GM21526 (cell line): Measurements from ENCODE around the gene ZNRF3.
"Not testable (repeated sequence)": the region's sequence is repeated elsewhere in the genome, so short reads cannot be mapped to it uniquely, and the experiment has no call there.

Experiments
- ATAC-seq: cut with Tn5 transposase; IDR thresholded peaks from one replicate; pipeline ENCODE4 v1.9.1; 2021; ENCODE audit warnings: moderate library complexity; ENCODE audit not compliant: unreplicated experiment, low FRiP score

Gene ZNRF3

DNA sequence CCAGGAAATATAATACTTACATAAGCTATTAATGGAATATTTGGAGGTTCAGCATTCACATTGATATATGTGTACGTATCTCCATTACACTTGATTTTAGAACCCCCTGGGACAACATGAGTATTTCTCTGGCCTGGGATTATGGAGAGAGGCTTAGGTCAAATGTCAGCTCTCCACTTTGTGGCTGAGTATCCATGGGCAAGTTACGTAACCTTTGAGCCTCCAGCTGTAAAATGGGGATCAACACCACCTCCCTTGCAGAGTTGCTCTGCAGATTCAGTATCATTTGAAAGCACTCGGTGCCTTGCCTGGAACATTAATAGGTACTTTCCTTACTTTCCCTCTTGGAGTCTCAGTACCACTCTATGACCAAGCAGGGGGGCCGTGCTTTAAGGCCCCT, 145.1 kb downstream of the ZNRF3 start:
- ATAC-seq, result no peak

DNA sequence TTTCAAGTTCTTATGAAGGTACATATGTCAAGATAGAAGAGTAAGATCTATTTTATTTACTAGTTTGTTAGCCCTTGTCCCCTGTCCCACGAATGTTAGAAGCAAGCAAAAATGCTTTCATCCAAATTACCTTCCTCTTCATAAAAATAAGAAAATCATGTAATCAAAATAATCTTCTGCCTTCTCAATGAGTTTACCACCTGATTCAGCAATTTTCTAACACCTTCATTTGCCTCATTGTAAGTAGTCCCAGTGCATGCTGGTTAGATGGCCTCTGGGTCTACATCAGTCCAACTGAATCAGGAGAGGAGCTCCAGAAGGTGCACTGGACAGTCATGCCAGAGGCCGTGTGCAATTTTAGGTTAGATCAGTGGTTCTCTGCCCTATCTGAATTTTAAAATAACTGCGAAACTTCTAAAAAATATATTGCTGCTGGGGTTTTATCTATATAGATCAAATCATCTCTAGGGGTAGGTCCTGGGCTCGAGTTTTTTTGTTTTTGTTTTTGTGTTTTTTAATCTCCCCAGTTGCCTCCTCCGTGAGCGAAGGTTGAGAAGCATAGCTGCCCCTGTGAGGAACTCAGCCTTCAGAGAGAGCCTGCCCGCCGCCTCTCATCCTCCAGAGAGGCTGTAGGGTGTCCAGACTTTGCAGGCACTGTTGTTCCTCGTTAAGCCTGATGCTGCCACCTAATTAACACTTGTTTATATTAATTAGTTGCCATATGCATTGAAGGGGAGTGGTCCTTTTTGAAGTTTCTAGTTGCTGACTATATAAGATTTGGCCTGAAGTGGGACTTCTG, 146.0 kb downstream of the ZNRF3 start:
- ATAC-seq, result no peak

DNA sequence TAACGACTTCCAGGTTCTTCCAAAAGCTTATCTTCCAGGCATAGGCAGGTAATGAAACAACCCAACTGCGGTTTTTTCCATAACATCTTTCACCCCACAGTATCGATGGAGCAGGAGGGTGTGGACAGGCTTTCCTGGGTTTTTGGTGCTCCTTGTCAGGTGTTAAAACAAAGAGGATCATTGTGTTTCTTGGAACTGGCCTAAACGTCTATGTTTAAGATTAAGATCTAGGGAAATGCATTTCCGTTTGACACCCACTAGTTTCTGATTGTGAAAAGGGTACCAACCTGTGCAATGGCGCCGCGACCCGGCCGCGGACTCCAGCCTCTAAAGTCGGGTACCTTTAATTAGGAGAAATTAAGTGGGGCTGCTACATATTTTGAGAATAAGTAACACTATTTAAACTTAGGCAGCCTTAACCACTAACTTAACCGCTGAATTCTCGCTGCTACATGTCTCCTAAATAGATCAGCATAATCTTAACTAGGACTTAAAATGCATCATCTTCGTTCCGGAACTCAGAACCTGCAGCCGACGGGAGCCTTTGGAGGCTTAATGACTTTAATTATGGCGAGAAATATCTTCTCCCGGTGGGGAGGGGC, 146.7 kb downstream of the ZNRF3 start:
- no peak for ATAC-seq

DNA sequence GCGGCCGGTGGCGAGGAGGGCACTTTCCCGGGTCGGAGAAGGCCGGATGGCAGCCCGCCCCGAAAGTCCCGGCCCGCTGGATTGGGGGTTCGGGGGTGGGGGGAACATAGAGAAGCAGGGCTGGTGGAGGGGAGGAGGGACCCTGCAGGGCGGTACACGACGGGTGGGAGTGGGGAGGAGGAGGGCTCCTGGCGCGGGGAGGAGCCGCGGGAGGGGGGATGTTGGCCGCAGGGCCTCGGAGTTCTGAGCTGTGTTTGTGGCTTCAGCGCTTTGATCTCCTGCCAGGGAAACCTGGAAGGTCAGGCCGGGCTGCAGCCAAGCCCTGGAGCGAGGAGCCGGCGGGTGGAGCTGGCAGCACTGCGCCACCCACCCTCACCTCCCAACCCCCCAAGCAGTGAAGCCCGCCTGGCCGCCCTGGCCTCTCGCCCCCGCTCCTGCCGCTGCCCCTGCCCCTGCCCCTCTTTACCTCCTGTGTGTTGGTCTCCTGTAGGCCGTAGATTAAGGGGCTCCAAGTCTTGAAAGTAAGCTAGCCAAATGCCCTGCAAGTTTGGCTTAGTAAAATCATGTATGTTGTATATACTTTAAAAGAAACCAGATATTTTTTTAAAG, 147.3 kb downstream of the ZNRF3 start:
- ATAC-seq, result no peak

DNA sequence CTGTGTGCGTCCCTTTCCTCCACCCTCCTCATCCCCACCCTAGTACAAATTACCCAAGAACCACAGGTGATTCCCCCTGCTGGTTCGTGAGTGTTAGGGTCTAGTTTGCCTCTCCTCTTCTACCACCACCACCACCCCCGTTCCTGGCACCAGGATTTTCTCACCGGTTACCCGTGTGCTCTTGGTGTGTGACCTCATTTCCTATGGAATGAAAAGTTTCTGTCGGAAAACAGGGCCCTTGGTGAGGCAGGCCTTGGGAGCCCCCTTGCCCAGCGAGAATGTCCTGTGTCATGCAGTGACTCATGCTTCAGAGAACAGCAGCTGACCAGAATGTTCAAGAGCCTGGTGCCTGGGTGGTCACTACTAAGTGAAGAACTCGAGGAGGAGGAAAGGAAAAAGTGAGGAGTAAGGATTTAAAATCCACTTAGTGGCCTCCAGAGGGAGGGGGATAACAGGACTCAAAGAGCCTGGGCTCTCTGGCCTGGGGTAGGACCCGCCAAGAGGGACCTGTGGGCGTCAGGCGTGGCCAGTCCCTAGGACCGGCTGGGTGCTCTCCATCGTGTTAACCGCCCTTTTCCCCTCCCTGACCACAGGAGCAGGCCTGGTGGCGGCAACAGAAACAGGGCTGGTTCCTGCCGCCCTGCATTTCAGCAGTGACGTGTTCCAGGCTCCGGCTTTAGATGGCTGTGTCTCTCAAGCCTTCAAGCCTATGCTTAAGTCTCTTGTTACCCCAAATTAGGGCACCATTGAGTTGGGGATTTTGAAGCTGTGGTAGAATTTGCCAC, 148.0 kb downstream of the ZNRF3 start:
- ATAC-seq, result no peak

DNA sequence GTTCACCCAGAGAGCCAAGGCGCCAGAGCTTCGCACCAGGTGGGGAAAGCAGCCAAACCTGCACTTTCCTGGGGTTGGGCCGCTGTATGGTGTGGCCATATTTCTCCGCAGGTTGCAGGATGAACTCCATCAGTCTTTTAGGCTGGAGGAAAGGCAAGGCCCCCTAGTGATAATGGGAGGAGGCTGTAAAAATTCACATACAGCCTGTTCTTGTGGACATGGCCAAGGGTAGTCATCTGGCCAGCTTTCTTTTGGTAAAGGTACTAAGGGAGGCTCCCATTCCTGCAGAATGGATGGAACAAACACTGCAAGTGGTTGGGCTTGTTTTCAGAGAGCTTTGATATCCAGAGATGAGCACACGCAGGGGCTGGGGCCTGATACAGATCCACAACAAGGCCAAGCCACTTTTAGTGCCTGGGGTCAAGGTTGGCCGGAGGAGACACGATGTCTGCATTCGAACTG, 148.7 kb downstream of the ZNRF3 start:
- no peak for ATAC-seq

DNA sequence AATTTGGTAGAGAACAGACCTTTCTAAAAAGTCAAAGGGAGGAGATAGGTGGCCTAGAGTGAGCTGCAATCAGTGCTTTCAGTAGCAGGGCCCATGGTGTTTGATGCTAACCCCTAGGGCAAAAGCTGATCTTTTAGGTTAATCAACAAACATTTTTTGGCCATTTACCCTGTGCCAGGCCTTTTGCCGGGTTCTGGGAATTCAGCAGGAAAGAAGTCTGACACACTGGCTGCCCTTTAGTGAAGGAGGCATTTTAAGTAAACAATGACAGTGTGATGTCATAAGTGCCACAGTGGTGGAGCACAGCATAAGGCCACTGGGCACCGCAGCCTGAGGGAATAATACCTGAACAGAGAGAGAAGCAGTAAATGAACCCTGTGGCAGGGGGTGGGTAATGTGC, 149.2 kb downstream of the ZNRF3 start:
- no peak for ATAC-seq

DNA sequence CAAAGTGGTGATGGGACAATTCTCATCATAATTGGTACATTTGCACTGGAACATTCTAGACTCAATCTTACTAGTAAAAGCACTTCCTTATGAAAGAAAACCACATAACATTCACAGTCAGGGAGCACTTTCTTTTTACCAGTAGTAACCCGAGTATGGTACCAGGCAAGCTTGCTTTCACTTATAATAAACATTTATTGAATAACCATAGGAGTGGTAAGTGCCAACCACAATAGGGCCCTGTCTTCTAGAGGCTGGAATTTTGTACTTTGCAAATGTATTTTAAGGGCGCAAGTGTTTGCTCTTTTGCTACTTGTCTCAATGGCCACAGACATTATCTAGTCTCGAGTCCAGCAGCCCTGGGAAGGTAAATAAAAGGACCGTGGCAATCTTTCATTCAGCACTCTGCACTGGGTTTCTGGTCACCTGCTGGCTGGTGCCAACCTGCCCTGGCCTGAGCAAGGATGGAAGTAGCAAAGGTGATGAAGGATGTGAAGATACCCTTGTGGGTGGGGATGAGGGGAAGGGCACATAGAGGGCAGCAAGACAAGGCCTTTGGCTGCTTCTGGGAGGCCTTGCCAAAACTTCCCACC, 154.1 kb downstream of the ZNRF3 start:
- no peak for ATAC-seq

DNA sequence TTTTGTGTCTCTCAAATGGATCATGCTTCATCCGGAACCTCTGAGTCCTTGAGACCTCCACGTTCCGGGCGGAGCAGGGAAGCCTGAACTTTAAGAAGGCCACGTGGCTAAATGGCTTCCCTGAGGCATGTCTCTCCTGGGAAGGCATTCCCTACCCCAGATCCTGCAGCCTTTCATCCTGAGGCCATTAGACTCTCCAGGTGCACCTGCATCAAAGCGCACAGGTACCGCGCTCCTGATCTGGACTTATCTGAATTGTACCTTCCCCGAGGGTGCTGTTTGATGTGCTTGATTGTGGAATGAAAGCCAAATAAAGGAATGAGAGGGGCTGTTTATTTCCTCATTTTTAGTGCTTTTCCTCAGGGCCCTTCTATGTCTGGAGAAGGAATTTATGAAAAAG, 155.8 kb downstream of the ZNRF3 start:
- ATAC-seq, result no peak

DNA sequence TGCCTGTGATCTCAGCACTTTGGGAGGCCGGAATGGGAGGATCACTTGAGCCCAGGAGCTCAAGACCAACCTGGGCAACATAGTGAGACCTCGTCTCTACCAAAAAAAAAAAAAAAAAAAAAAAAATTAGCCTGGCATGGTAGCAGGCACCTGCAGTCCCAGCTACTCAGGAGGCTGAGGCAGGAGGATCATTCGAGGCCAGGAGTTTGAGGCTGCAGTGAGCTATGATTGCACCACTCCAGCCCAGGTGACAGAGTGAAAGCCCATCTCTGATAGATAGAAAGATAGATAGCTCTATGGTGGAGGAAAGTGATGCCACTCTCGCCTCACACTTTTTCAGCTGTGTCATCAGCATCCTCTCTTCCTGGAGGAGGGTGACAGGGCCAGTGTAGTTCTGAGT, 156.3 kb downstream of the ZNRF3 start:
- ATAC-seq, result not testable (repeated sequence)

DNA sequence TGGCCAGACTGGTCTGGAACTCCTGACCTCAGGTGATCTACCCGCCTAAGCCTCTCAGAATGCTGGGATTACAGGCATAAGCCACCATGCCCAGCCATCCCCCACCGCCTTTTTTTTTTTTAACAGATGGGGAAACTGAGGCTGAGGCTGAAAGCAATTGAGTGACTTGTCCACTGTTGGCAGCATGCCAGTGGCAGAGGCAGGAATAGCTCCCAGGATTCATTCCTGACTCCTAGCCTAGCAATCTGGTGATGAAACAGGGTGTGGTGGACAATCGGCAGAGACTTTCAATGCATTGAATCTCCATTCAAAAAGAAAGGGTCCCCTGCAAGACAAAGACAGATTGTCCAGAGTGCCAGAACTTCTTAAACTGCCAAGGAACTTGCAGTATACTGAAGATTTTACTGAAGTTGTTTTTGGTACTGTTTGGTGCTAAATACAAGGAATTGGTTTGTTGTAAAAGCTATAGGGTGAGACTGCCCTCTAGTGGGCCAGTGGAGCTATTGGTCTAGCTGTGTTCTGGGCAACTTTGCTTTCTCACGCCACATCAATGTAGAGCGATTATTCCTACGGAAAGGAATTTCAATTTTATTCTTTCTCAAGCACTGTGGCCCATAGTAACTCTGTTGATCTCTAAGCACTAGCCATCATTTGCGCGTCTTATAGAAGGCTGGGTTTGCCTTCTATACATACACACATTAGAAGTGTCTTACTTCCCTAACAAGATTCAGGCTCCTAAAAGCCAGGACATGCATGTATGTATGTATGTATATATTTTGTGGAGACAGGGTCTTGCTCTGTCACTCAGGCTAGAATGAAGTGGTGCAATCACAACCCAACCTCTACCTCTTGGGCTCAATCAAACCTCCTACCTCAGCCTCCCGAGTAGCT, 157.3 kb downstream of the ZNRF3 start:
- ATAC-seq, result no peak

DNA sequence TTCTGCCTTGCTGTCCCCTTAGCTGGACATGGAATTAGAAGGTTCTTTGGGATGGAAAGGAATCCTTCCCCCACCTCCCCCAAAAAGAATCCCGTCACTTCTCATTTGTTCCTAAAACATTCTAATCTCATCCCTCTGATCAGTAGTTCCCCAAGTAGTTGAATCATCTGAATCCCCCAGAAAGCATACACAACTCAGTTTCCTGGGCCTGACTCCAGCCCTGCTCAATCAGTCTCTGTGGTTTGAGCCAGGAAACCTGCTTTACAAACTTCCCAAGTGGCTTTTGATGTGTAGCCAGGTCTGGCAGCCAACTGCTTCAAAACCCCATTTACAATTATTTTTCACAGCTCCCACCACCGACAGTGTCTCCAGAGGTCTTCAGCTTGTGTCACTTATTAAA, 158.0 kb downstream of the ZNRF3 start:
- no peak for ATAC-seq

DNA sequence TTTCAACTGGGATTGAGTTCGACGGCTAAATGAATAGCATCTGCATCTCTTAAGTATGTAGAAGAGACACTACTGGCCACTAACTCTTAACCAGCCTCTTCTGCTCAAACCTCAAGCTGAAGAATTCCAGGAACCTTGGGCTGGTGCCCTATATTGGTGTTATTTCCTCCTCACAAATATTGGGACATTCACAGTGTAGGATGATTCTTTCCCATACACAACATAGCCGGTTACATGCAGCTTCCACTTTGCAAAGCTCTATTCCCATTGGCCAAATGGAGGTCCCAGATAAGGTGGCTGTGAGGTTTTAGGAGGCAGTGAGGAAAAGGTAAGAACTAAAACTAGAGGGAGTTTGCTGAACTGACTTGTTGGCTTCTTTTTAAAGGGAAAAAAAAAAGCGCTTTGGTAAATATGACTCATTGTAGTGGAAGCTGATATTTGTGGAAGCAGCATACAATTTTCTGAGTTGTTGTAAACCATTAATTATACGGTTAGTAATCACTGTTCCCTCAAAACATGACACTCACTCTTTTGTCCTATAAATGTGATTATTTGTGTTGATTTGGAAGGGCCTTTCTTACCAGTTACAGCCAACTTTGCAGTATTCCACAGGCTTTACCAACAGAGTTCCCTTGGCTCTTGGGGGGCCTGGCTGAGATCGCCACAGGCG, 160.7 kb downstream of the ZNRF3 start:
- no peak for ATAC-seq

DNA sequence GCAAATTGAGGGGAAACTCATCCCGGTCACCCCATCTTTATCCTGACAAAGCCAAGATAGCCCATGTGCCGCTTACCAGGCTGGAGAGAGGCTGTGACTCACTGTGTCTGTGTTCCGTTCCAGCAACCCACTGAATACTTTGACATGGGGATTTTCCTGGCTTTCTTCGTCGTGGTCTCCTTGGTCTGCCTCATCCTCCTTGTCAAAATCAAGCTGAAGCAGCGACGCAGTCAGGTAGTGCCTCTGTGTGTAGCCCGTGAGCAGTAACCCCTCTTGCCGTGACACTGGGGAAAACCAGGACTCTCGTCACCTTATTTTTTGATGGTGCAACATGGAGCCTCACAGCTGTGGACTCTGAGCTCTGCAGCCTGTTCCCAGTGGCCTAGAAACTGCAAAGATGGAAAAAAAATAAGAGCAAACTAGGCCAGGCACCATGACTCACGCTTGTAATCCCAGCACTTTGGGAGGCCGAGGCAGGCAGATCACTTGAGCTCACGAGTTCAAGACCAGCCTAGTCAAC, 161.3 kb downstream of the ZNRF3 start:
- no peak for ATAC-seq

DNA sequence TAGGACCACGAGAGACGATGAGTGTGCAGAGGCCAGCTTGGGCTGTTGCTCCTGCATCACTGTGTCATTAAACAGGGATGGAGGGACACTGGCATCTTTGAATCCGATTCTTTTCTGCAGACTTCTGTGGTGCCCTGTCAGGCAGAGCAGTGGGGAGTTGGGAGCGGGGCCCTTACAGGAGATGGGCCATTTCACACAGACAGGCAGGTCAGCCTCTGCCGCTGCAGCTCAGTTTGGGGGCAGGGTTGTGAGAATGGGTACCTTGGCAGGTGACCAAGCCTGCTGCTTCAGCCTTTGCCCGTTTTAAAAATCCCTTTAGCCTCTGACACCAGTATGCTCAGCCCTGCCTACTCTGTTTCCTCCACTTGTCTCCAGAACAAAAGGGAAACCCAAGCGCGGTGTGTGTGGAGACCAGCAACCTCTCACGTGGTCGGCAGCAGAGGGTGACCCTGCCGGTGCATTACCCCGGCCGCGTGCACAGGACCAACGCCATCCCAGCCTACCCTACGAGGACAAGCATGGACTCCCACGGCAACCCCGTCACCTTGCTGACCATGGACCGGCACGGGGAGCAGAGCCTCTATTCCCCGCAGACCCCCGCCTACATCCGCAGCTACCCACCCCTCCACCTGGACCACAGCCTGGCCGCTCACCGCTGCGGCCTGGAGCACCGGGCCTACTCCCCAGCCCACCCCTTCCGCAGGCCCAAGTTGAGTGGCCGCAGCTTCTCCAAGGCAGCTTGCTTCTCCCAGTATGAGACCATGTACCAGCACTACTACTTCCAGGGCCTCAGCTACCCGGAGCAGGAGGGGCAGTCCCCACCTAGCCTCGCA, 165.7 kb downstream of the ZNRF3 start:
- ATAC-seq, result no peak

DNA sequence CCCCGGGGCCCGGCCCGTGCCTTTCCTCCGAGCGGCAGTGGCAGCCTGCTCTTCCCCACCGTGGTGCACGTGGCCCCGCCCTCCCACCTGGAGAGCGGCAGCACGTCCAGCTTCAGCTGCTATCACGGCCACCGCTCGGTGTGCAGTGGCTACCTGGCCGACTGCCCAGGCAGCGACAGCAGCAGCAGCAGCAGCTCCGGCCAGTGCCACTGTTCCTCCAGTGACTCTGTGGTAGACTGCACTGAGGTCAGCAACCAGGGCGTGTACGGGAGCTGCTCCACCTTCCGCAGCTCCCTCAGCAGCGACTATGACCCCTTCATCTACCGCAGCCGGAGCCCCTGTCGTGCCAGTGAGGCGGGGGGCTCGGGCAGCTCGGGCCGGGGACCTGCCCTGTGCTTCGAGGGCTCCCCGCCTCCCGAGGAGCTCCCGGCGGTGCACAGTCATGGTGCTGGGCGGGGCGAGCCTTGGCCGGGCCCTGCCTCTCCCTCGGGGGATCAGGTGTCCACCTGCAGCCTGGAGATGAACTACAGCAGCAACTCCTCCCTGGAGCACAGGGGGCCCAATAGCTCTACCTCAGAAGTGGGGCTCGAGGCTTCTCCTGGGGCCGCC, 166.4 kb downstream of the ZNRF3 start:
- ATAC-seq, result no peak

DNA sequence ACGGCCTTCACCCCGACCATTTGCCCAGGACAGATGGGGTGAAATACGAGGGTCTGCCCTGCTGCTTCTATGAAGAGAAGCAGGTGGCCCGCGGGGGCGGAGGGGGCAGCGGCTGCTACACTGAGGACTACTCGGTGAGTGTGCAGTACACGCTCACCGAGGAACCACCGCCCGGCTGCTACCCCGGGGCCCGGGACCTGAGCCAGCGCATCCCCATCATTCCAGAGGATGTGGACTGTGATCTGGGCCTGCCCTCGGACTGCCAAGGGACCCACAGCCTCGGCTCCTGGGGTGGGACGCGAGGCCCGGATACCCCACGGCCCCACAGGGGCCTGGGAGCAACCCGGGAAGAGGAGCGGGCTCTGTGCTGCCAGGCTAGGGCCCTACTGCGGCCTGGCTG, 167.1 kb downstream of the ZNRF3 start:
- ATAC-seq, result no peak
